Measurements from ENCODE around the gene TBXAS1.

Gene TBXAS1

GRCh38 chr7:139948587-139949335 is 119.7 kb downstream of the TBXAS1 start:
- no peak for DNase-seq (ENCODE audit: low spot score)

- DNase-seq (ENCODE audit: low spot score) = no peak
Measured at GRCh38 chr7:139949629-139950028, 120.6 kb downstream of the TBXAS1 start.

GRCh38 chr7:139950881-139951525 is 121.9 kb downstream of the TBXAS1 start:
- DNase-seq (ENCODE audit: low spot score) = no peak

- DNase-seq (ENCODE audit: low spot score) = no peak
Measured at GRCh38 chr7:139953229-139953628, 124.2 kb downstream of the TBXAS1 start.

- no peak for DNase-seq (ENCODE audit: low spot score)
Measured at GRCh38 chr7:139955109-139955820, 126.2 kb downstream of the TBXAS1 start.

GRCh38 chr7:139958599-139959284 is 129.7 kb downstream of the TBXAS1 start:
- no peak for DNase-seq (ENCODE audit: low spot score)

GRCh38 chr7:139959285-139959628 is 130.2 kb downstream of the TBXAS1 start:
- DNase-seq (ENCODE audit: low spot score) = no peak

- no peak for DNase-seq (ENCODE audit: low spot score)
Measured at GRCh38 chr7:139959718-139960117, 130.7 kb downstream of the TBXAS1 start.

- no peak for DNase-seq (ENCODE audit: low spot score)
Measured at GRCh38 chr7:139960157-139960556, 131.1 kb downstream of the TBXAS1 start.

GRCh38 chr7:139965942-139966628 is 137.0 kb downstream of the TBXAS1 start:
- no peak for DNase-seq (ENCODE audit: low spot score)

GRCh38 chr7:139966949-139967348 is 137.9 kb downstream of the TBXAS1 start:
- no peak for DNase-seq (ENCODE audit: low spot score)

- DNase-seq (ENCODE audit: low spot score) = no peak
Measured at GRCh38 chr7:139968931-139969330, 139.9 kb downstream of the TBXAS1 start.

GRCh38 chr7:139972029-139972428 is 143.0 kb downstream of the TBXAS1 start:
- DNase-seq (ENCODE audit: low spot score) = no peak

- no peak for DNase-seq (ENCODE audit: low spot score)
Measured at GRCh38 chr7:139973101-139974050, 144.3 kb downstream of the TBXAS1 start.

GRCh38 chr7:139974179-139974811 is 145.2 kb downstream of the TBXAS1 start:
- DNase-seq (ENCODE audit: low spot score) = no peak

GRCh38 chr7:139976055-139976837 is 147.2 kb downstream of the TBXAS1 start:
- DNase-seq (ENCODE audit: low spot score) = no peak

- DNase-seq (ENCODE audit: low spot score) = no peak
Measured at GRCh38 chr7:139976838-139977656, 148.0 kb downstream of the TBXAS1 start.

GRCh38 chr7:139981511-139981895 is 152.4 kb downstream of the TBXAS1 start:
- no peak for DNase-seq (ENCODE audit: low spot score)

Measured in hematopoietic multipotent progenitor cell treated with erythropoietin and hydrocortisone succinate and interleukin-3 and kit ligand, for 17 days (in vitro differentiated cells).